Activated T-cell treated with anti-CD3 and anti-CD28 coated beads, Interleukin-2, amount 50 U/mL, for 72 hours (primary cell): ENCODE measurements around the gene ST13. TPM values are rescaled to one million over a fixed set of nuclear protein-coding genes. Genes with fewer than 3 reads are reported as not detected.
"Not testable (repeated sequence)": the region's sequence is repeated elsewhere in the genome, so short reads cannot be mapped to it uniquely, and the experiment has no call there.

Experiments
- ATAC-seq, 2 donors: fragments of 150-1000 bp; cut with Tn5 transposase; replicated peaks in 1 of 2; 2 replicates each; pipeline ENCODE4 v1.10.0; 2021; ENCODE audit warnings: moderate library complexity in 2 of 2, mild to moderate bottlenecking in 1 of 2
- DNase-seq, 2 donors: peaks; one replicate each; pipeline ENCODE4 v3.0.0; 2021 to 2022; ENCODE audit warnings: mixed read lengths in 1 of 2
- H3K27ac Mint-ChIP-seq: one replicate; pipeline ENCODE4 v1.8.0; 2022; ENCODE audit warnings: mild to moderate bottlenecking, moderate library complexity, mixed read lengths
- H3K27me3 Mint-ChIP-seq: one replicate; pipeline ENCODE4 v1.8.0; 2022; ENCODE audit warnings: low read depth, mixed read lengths
- H3K36me3 Mint-ChIP-seq, 2 donors: one replicate each; pipeline ENCODE4 v1.8.0; 2022; ENCODE audit warnings: mixed read lengths in 2 of 2, mild to moderate bottlenecking in 1 of 2; ENCODE audit not compliant: insufficient read depth in 2 of 2
- H3K4me1 Mint-ChIP-seq: one replicate; pipeline ENCODE4 v1.8.0; 2022; ENCODE audit warnings: low read depth, mixed read lengths
- H3K4me3 Mint-ChIP-seq, 2 donors: one replicate each; pipeline ENCODE4 v1.8.0; 2022; ENCODE audit warnings: mild to moderate bottlenecking in 2 of 2, mixed read lengths in 2 of 2, moderate library complexity in 2 of 2
- H3K9me3 Mint-ChIP-seq, 2 donors: one replicate each; pipeline ENCODE4 v1.8.0; 2022; ENCODE audit warnings: mixed read lengths in 2 of 2
- total RNA-seq, 2 donors: library from RNA; stranded (reverse); gene quantifications; one replicate each; pipeline ENCODE4 v1.2.3, GENCODE V29; 2022

Gene ST13
- total RNA-seq, 2 donors from 2014 or later = 194 to 217 TPM

DNA sequence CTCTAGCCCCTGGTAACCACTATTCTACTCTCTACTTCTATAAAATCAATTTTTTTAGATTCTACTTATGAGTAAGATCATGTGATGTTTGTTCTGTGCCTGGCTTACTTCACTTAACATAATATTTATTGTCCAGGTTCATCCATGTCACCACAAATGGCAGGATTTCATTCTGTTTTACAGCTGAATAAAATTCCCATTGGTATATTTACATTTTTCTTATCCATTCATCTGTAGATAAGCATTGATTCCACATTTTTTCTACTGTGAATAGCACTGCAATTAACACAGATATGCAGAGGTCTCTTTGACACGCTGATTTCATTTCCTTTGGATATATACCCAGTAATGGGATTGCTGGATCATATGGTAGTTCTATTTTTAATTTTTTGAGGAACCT lies 53.1 kb downstream of the ST13 start:
- Mint-ChIP-seq H3K27ac (peak overlapping the region; percentile 11), H3K36me3 (peaks cover 0 to 5% of the 10 kb centered on the region in 2 donors), H3K4me1 (peaks cover 8% of the 10 kb centered on the region), H3K27me3 (no peaks in the 10 kb centered on the region), H3K4me3 (no peak overlapping the region), H3K9me3 (no peaks in the 10 kb centered on the region)
- ATAC-seq (no peak), DNase-seq (no peak)

DNA sequence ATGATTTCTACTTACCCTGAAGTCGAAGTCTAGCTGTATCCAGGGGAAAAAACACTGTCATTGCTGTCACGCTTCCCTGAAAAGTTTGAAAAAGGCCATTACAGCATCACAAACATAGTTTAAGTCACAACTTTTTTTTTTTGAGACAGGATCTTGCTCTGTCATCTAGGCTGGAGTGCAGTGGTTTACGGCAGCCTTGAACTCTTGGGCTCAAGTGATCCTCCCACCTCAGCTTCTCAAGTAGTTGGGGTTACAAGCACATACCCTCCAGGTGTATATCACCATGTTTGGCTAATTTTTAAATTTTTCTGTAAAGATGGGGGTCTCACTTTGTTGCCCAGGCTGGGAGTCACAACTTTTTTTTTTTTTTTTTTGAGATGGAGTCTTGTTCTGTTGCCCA lies 57.4 kb downstream of the ST13 start:
- ATAC-seq (no peak), DNase-seq (no peak)
- H3K36me3 Mint-ChIP-seq = no peaks in the 10 kb centered on the region
- peaks cover 1% of the 10 kb centered on the region for H3K4me1 Mint-ChIP-seq
- H3K27ac Mint-ChIP-seq = no peak overlapping the region
- no peaks in the 10 kb centered on the region for H3K27me3 Mint-ChIP-seq
- no peak overlapping the region for H3K4me3 Mint-ChIP-seq
- no peaks in the 10 kb centered on the region for H3K9me3 Mint-ChIP-seq

DNA sequence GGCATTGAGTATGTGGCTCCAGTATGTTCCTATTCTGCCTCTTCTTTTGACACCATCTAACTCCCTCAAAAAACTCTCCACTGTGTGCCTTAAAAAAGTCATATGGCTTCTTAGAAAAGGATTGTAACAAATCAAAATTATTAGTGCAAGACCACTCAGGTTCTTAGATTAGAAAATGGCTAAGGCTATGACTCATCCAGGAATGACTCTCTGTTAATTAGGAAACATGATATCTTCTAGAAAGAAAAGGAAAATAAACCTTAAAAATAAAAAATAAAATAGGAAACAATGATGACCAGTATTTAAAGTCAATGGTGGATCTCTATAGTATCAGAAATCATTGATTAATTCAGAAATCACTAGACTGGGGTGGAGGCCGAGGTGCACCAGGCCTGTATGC lies 59.0 kb downstream of the ST13 start:
- H3K9me3 Mint-ChIP-seq = no peaks in the 10 kb centered on the region
- DNase-seq (no peak), ATAC-seq (no peak)
- no peaks in the 10 kb centered on the region for H3K27me3 Mint-ChIP-seq
- peaks cover 0 to 8% of the 10 kb centered on the region in 2 donors for H3K36me3 Mint-ChIP-seq
- no peak overlapping the region for H3K27ac Mint-ChIP-seq
- H3K4me1 Mint-ChIP-seq = peaks cover 6% of the 10 kb centered on the region
- H3K4me3 Mint-ChIP-seq = no peak overlapping the region

DNA sequence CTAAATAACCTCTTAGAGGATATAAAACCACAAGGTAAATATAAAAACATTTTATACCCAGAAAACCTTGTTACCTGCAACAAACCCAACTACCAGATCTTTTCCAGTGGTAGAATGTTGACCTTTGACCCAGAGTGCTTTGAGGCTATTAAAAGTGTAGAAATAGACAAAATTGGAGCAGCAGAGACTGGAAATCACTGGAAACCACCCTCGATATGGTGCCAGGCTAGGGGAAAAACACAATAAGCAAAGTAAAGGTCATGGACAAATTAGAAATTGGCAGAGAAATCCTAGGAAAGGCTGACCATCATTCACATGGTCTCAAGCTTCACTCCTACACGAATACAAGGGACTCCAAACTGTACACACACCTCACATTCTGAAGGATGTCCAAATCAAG lies 64.0 kb downstream of the ST13 start:
- no peaks in the 10 kb centered on the region for H3K9me3 Mint-ChIP-seq
- no peak overlapping the region for H3K27ac Mint-ChIP-seq
- H3K4me1 Mint-ChIP-seq = peaks cover 16% of the 10 kb centered on the region
- H3K4me3 Mint-ChIP-seq = no peak overlapping the region
- DNase-seq (no peak), ATAC-seq (no peak)
- H3K27me3 Mint-ChIP-seq = no peaks in the 10 kb centered on the region
- H3K36me3 Mint-ChIP-seq = peaks cover 6 to 24% of the 10 kb centered on the region in 2 donors

DNA sequence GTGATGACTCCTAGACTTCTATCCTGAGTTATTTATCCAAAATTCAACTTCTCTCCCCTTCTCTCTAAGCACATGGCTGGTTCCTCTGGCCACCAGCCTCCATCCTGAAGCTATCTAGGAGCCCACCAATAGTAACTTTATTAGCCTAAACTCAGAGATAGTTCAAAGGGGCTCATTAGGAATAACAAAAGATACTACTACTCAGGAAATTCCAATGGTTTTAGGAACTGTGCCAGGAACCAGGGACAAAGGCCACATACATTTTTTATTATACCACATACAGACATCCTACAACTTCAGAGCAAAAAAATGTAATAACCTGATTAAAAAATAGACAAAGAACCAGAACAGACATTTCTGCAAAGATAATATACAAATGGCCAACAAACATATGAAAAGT lies 65.2 kb downstream of the ST13 start:
- ATAC-seq = no peak
- Mint-ChIP-seq H3K9me3 (no peaks in the 10 kb centered on the region), H3K4me3 (no peak overlapping the region), H3K36me3 (peaks cover 6 to 24% of the 10 kb centered on the region in 2 donors), H3K4me1 (peaks cover 16% of the 10 kb centered on the region), H3K27ac (no peak overlapping the region), H3K27me3 (no peaks in the 10 kb centered on the region)
- no peak for DNase-seq

DNA sequence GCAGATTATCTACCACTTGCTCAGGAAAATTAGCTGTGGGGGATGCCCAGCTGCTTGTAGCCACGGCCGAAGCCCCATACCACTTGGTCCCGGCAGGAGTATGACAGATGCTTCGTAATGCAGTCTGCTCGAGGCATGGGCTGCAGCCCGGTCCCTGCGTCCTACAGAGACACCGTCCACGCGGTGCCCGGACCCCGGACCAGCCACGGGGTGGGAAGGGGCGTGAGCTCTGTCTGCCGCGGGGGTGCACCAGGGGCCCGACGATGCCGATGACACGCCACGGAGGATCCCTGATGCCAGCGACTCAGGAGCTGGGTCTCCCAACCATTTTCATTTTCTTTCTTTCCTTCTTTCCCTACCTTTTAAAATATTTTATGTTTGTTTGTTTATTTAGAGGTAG lies 67.3 kb downstream of the ST13 start:
- no peaks in the 10 kb centered on the region for H3K27me3 Mint-ChIP-seq
- ATAC-seq (no peak), DNase-seq (no peak)
- peaks cover 16% of the 10 kb centered on the region for H3K4me1 Mint-ChIP-seq
- no peaks in the 10 kb centered on the region for H3K9me3 Mint-ChIP-seq
- peaks cover 6 to 27% of the 10 kb centered on the region in 2 donors for H3K36me3 Mint-ChIP-seq
- no peak overlapping the region for H3K4me3 Mint-ChIP-seq
- no peak overlapping the region for H3K27ac Mint-ChIP-seq

DNA sequence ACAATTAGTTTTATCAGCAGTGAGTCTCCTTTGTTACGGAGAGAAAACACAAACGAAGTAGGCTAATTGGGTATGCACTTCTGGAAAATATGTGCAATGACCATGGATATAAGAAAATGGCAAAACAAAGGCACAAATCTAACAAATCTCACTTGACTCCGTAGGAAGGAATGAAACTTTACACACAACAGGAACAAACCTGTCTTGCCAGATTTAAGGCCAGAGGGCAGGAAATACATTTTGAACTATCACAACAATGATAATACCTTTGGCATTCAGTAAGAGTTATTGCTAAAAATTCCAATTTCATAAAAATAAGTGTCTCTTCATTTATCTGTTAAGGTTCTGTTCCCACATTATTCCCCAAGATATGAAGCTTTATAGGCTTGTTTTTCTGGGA lies 73.9 kb downstream of the ST13 start:
- Mint-ChIP-seq H3K4me1 (no peaks in the 10 kb centered on the region), H3K4me3 (no peak overlapping the region), H3K9me3 (no peaks in the 10 kb centered on the region), H3K27ac (no peak overlapping the region), H3K27me3 (no peaks in the 10 kb centered on the region), H3K36me3 (peaks cover 2 to 12% of the 10 kb centered on the region in 2 donors)
- DNase-seq (no peak), ATAC-seq (no peak)

DNA sequence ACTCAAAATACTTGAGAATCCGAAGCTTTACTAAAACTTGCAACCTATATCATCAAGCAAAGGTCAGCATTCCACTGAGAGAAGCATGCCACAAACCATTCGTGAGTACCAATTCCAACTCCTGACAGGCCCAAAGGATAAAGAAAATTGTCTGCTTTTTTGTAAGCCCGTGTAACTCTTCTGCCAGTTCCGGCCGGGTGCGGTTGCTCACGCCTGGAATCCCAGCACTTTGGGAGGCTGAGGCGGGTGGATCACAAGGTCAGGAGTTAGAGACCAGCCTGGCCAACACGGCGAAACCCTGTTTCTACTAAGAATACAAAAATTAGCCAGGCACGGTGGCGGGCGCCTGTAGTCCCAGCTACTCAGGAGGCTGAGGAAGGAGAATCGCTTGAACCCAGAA lies 74.7 kb downstream of the ST13 start:
- DNase-seq, ATAC-seq, H3K27ac Mint-ChIP-seq, H3K27me3 Mint-ChIP-seq, H3K9me3 Mint-ChIP-seq, H3K4me1 Mint-ChIP-seq, H3K4me3 Mint-ChIP-seq: not testable (repeated sequence)
- H3K36me3 Mint-ChIP-seq = peaks cover 4 to 17% of the 10 kb centered on the region in 2 donors

Other genes with a start within 250 kb of the ST13 start
- 10 to 100 TPM; 44.7 to 51.7 TPM for gene MRTFA, start 219.9 kb downstream of the ST13 start, total RNA-seq
- not detected for gene MCHR1, start 177.2 kb downstream of the ST13 start, total RNA-seq
- gene SLC25A17, start 37.3 kb downstream of the ST13 start, total RNA-seq = 10 to 100 TPM; 18.8 to 20.0 TPM
- 10 to 100 TPM; 19.5 to 22.5 TPM for gene XPNPEP3, start 509 bp upstream of the ST13 start, total RNA-seq
- not detected for gene DNAJB7, start 5.5 kb upstream of the ST13 start, total RNA-seq
- 10 to 100 TPM; 48.2 to 50.6 TPM for gene RBX1, start 94.7 kb upstream of the ST13 start, total RNA-seq
- 10 to 100 TPM; 58.9 to 65.8 TPM for gene EP300, start 236.0 kb upstream of the ST13 start, total RNA-seq